Lower leg skin (tissue), 4 donors: Measurements from ENCODE around the gene LRRIQ4. TPM values are rescaled to one million over a fixed set of nuclear protein-coding genes. Genes with fewer than 3 reads are reported as not detected.

Source experiments
- DNase-seq, 2 donors: peaks; one replicate each; pipeline ENCODE4 v3.0.0-alpha.2; 2019; ENCODE audit warnings: low spot score in 2 of 2
- H3K4me3 ChIP-seq: fragments of 200-600 bp; sonication (generic); 2 replicates; pipeline ENCODE4 v1.5.1; 2017; ENCODE audit warnings: mild to moderate bottlenecking, low read depth; ENCODE audit not compliant: poor library complexity, severe bottlenecking
- POLR2A ChIP-seq, 2 donors: fragments of 450-650 bp; IDR thresholded peaks; one replicate each; pipeline ENCODE4 v1.6.1; 2016 to 2017; ENCODE audit warnings: antibody characterized with exemption in 2 of 2, mild to moderate bottlenecking in 1 of 2, moderate library complexity in 1 of 2
- WGBS, 2 donors: methylation state at CpG; one replicate each; pipeline ENCODE4 v1.1.5; 2018; 5-methylcytosine and 5-hydroxymethylcytosine counted together
- intact Hi-C: fragments of 100-400 bp; cut with DNase I; formaldehyde crosslinking; loops from one replicate; pipeline ENCODE4 v1.15.0; 2023; ENCODE audit warnings: low total_unique reads
- total RNA-seq, 4 donors: library from RNA; depleted of rRNA; stranded (reverse); fragments of >200 nt; gene quantifications; one replicate each; pipeline ENCODE4 v1.1.0, GENCODE V29; 2016
- TF ChIP-seq, protein P1 (sequence below), 3 donors: fragments of 450-650 bp; IDR thresholded peaks; one replicate each; pipeline ENCODE4 v1.5.1; 2016; ENCODE audit warnings: antibody characterized with exemption in 3 of 3, mild to moderate bottlenecking in 3 of 3, moderate library complexity in 2 of 3

The LRRIQ4 gene
- total RNA-seq, 4 donors from 2014 or later = not detected

DNA sequence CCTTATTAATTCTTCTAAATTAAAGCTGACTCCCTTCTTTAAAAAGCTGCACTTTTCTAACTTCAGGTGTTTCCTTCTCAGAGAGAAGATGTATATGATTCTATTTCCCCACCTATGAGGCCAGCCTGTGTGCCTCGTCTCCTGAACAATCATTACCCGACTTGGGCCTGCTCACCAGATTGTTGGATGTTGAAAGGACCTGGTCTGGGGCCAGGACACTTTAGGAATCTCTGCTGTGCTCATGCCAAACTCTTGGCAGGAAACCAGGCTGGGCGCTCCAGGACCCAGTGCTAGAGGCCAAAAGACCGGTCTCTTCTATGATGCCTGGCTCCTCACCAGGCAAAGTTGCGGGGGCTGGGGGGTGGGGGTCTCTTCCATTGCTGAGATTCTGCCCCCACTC, 74.0 kb downstream of the LRRIQ4 start:
- peak in 1 of 2 donors; percentile 18 for DNase-seq

More for the DNA sequence above, 74.0 kb downstream of the LRRIQ4 start:
- intact Hi-C loops = no loop called here
- WGBS, 2 donors = 33 to 36% methylated on average over 5 of the region's 5 CpGs
- no peak overlapping the region for H3K4me3 ChIP-seq
- TF ChIP-seq POLR2A (IDR thresholded peaks at IDR 0.05) = no peak
- TF ChIP-seq, protein P1, sequence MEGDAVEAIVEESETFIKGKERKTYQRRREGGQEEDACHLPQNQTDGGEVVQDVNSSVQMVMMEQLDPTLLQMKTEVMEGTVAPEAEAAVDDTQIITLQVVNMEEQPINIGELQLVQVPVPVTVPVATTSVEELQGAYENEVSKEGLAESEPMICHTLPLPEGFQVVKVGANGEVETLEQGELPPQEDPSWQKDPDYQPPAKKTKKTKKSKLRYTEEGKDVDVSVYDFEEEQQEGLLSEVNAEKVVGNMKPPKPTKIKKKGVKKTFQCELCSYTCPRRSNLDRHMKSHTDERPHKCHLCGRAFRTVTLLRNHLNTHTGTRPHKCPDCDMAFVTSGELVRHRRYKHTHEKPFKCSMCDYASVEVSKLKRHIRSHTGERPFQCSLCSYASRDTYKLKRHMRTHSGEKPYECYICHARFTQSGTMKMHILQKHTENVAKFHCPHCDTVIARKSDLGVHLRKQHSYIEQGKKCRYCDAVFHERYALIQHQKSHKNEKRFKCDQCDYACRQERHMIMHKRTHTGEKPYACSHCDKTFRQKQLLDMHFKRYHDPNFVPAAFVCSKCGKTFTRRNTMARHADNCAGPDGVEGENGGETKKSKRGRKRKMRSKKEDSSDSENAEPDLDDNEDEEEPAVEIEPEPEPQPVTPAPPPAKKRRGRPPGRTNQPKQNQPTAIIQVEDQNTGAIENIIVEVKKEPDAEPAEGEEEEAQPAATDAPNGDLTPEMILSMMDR (IDR thresholded peaks at IDR 0.05) = no peak

Other genes with a start within 250 kb of the LRRIQ4 start
- 1 to 10 TPM; 3.9 to 8.2 (median 5.5) TPM for gene MECOM, start 149.2 kb upstream of the LRRIQ4 start, total RNA-seq
- gene TERC, start 47.8 kb upstream of the LRRIQ4 start, total RNA-seq = 100 to 1,000 TPM in 2 of 4 donors, 10 to 100 TPM in 2; 69.6 to 342 (median 107) TPM
- gene ACTRT3, start 43.3 kb upstream of the LRRIQ4 start, total RNA-seq = under 1 TPM; 0.19 to 0.65 (median 0.26) TPM
- 10 to 100 TPM; 13.2 to 16.6 (median 14.8) TPM for gene MYNN, start 39.5 kb upstream of the LRRIQ4 start, total RNA-seq
- gene LRRC34, start within 50 bp of the LRRIQ4 start, total RNA-seq = 1 to 10 TPM in 1 of 4 donors, under 1 TPM in 2, not detected in 1; 0.34 to 1.8 (median 0.34) TPM
- gene LRRC31, start 57.1 kb downstream of the LRRIQ4 start, total RNA-seq = not detected
- not detected for gene SAMD7, start 98.7 kb downstream of the LRRIQ4 start, total RNA-seq
- 10 to 100 TPM; 16.5 to 28.8 (median 22.8) TPM for gene SEC62, start 153.9 kb downstream of the LRRIQ4 start, total RNA-seq
- gene GPR160, start 225.1 kb downstream of the LRRIQ4 start, total RNA-seq = 1 to 10 TPM; 1.5 to 6.3 (median 3.3) TPM